ENCODE data around the gene TOR1A.
"Not testable (repeated sequence)": the region's sequence is repeated elsewhere in the genome, so short reads cannot be mapped to it uniquely, and the experiment has no call there.

The TOR1A gene

GRCh38 chr9:129779560-129780190, 44.3 kb downstream of the TOR1A start:
- no peak for DNase-seq

- no peak for DNase-seq
Observed at GRCh38 chr9:129778469-129778868, 45.5 kb downstream of the TOR1A start.

GRCh38 chr9:129777769-129778130, 46.2 kb downstream of the TOR1A start:
- DNase-seq = no peak

GRCh38 chr9:129776938-129777768, 46.8 kb downstream of the TOR1A start:
- no peak for DNase-seq

- DNase-seq = no peak
Observed at GRCh38 chr9:129776566-129776937, 47.4 kb downstream of the TOR1A start.

- not testable (repeated sequence) for DNase-seq
Observed at GRCh38 chr9:129776096-129776495, 47.8 kb downstream of the TOR1A start.

- no peak for DNase-seq
Observed at GRCh38 chr9:129775448-129775798, 48.5 kb downstream of the TOR1A start.

GRCh38 chr9:129774791-129775447, 49.0 kb downstream of the TOR1A start:
- no peak for DNase-seq

- no peak for DNase-seq
Observed at GRCh38 chr9:129773262-129774048, 50.5 kb downstream of the TOR1A start.

GRCh38 chr9:129770741-129771140, 53.2 kb downstream of the TOR1A start:
- no peak for DNase-seq

- DNase-seq = no peak
Observed at GRCh38 chr9:129769669-129770068, 54.3 kb downstream of the TOR1A start.

- no peak for DNase-seq
Observed at GRCh38 chr9:129768486-129768885, 55.5 kb downstream of the TOR1A start.

GRCh38 chr9:129765764-129766317, 58.1 kb downstream of the TOR1A start:
- no peak for DNase-seq

- no peak for DNase-seq
Observed at GRCh38 chr9:129762985-129763926, 60.7 kb downstream of the TOR1A start.

All from NCI-H1436 treated with DMSO at 0.1 percent for 48 hours (cell line).